GM13977 (cell line): ENCODE results near the gene LPP.

Source experiments
- DNase-seq: peaks from one replicate; pipeline ENCODE4 v3.0.0; 2012; ENCODE audit warnings: low spot score
- CTCF ChIP-seq: IDR thresholded peaks from 2 replicates; pipeline ENCODE4 v1.5.1; 2012; ENCODE audit warnings: mild to moderate bottlenecking, control low read depth; ENCODE audit not compliant: insufficient read depth; ENCODE audit errors: extremely low read depth, missing control alignments
- in situ Hi-C: fragments of 300-500 bp; cut with MboI; formaldehyde crosslinking; loops from one replicate; pipeline ENCODE4 v1.12.0; 2022; ENCODE audit warnings: low sequenced_read_pairs, low pct_unique_long_range_greater_than_20kb, mixed read lengths, inconsistent platforms; ENCODE audit not compliant: unreplicated experiment

Gene LPP

GRCh38 chr3:188351648-188352047 lies 197.7 kb downstream of the LPP start:
- no peak for TF ChIP-seq CTCF
- in situ Hi-C loops, result no loop called here
- no peak for DNase-seq

- no peak for DNase-seq
- in situ Hi-C loops, result no loop called here
- no peak for TF ChIP-seq CTCF
These were observed 198.4 kb downstream of the LPP start for GRCh38 chr3:188352196-188352927.

- no peak for DNase-seq
- no peak for TF ChIP-seq CTCF
- in situ Hi-C loops, result no loop called here
These were observed 199.5 kb downstream of the LPP start for GRCh38 chr3:188353426-188353825.

- peak; percentile 6 for DNase-seq
- in situ Hi-C loops, result no loop called here
- no peak for TF ChIP-seq CTCF
These were observed 205.0 kb downstream of the LPP start for GRCh38 chr3:188358787-188359493.

- no peak for TF ChIP-seq CTCF
- in situ Hi-C loops, result no loop called here
- no peak for DNase-seq
These were observed 206.5 kb downstream of the LPP start for GRCh38 chr3:188360364-188360881.

GRCh38 chr3:188361888-188362287 lies 207.9 kb downstream of the LPP start:
- no peak for DNase-seq
- in situ Hi-C loops, result no loop called here
- TF ChIP-seq CTCF, result no peak
